Activated naive CD4-positive, alpha-beta T cell treated with anti-CD3 and anti-CD28 coated beads, Interleukin-2, amount 10 ng/mL, durations not matched to agents 7 days and 5 days (primary cell): ENCODE results near the gene ALPL.
A peak's percentile ranks its signal among the peaks of the same experiment; 100 is the strongest.
"Not testable (repeated sequence)": the region's sequence is repeated elsewhere in the genome, so short reads cannot be mapped to it uniquely, and the experiment has no call there.

ENCODE experiments used
- CTCF ChIA-PET: fragments of 350-600 bp; sonication (Branson Sonifier 250); formaldehyde crosslinking; loops from one replicate; lab custom pipeline; 2021; ENCODE audit warnings: antibody characterized with exemption; lab: Charles Lee
- DNase-seq: peaks from one replicate; pipeline ENCODE4 v3.0.0-alpha.2; 2020
- H3K27ac Mint-ChIP-seq: one replicate; pipeline ENCODE4 v1.8.0; 2021; ENCODE audit warnings: mild to moderate bottlenecking, moderate library complexity, mixed read lengths
- H3K27me3 Mint-ChIP-seq: one replicate; pipeline ENCODE4 v1.8.0; 2021; ENCODE audit warnings: mild to moderate bottlenecking, mixed read lengths
- H3K36me3 Mint-ChIP-seq: one replicate; pipeline ENCODE4 v1.8.0; 2021; ENCODE audit warnings: mixed read lengths
- H3K4me1 Mint-ChIP-seq: one replicate; pipeline ENCODE4 v1.8.0; 2021; ENCODE audit warnings: mixed read lengths
- H3K4me3 Mint-ChIP-seq: one replicate; pipeline ENCODE4 v1.8.0; 2021; ENCODE audit warnings: mild to moderate bottlenecking, moderate library complexity, mixed read lengths
- H3K9me3 Mint-ChIP-seq: one replicate; pipeline ENCODE4 v1.8.0; 2021; ENCODE audit warnings: mixed read lengths

ALPL gene

GRCh38 chr1:21509351-21510112, at the start of gene ALPL:
TSS of gene ALPL (plus strand) at chr1:21509423. CDS start at chr1:21554082, 44,659 bp downstream.
- Mint-ChIP-seq H3K9me3 (no peaks in the 10 kb centered on the region), H3K4me1 (peaks cover 4% of the 10 kb centered on the region), H3K4me3 (no peak within 1 kb of the TSS), H3K27ac (no peak within 1 kb of the TSS), H3K27me3 (peaks cover 77% of the 10 kb centered on the region), H3K36me3 (no peaks in the 10 kb centered on the region)
- no peak for DNase-seq
- CTCF ChIA-PET, result interaction anchor here (1.9 kb wide), 1 partner anchor 9 kb away, joined by 5 read pairs; no protein-coding TSS in a partner anchor

GRCh38 chr1:21465127-21465526, 44.1 kb upstream of the ALPL start:
- not testable (repeated sequence) for H3K27ac Mint-ChIP-seq, H3K27me3 Mint-ChIP-seq, H3K9me3 Mint-ChIP-seq, DNase-seq, H3K4me3 Mint-ChIP-seq, H3K4me1 Mint-ChIP-seq, H3K36me3 Mint-ChIP-seq
- CTCF ChIA-PET, result interaction anchor here (0.7 kb wide), 1 partner anchor 642 kb away, joined by 3 read pairs; no protein-coding TSS in a partner anchor

GRCh38 chr1:21467946-21468345, 41.3 kb upstream of the ALPL start:
- not testable (repeated sequence) for H3K9me3 Mint-ChIP-seq, H3K27me3 Mint-ChIP-seq, H3K36me3 Mint-ChIP-seq, H3K4me1 Mint-ChIP-seq, H3K4me3 Mint-ChIP-seq, DNase-seq, H3K27ac Mint-ChIP-seq
- CTCF ChIA-PET, result interaction anchor here (0.7 to 2.3 kb wide), 3 partner anchors 9 to 250 kb away, joined by 3 to 5 read pairs (median 4); no protein-coding TSS in a partner anchor

GRCh38 chr1:21468599-21468998, 40.6 kb upstream of the ALPL start:
- Mint-ChIP-seq H3K9me3 (no peaks in the 10 kb centered on the region), H3K4me1 (no peaks in the 10 kb centered on the region), H3K36me3 (no peaks in the 10 kb centered on the region), H3K27me3 (no peaks in the 10 kb centered on the region), H3K4me3 (no peak overlapping the region), H3K27ac (no peak overlapping the region)
- CTCF ChIA-PET, result interaction anchor here (0.7 to 2.3 kb wide), 3 partner anchors 9 to 251 kb away, joined by 3 to 5 read pairs (median 4); no protein-coding TSS in a partner anchor
- DNase-seq, result peak; percentile 47

- Mint-ChIP-seq H3K4me3 (no peak overlapping the region), H3K36me3 (no peaks in the 10 kb centered on the region), H3K9me3 (no peaks in the 10 kb centered on the region), H3K4me1 (no peaks in the 10 kb centered on the region), H3K27ac (no peak overlapping the region), H3K27me3 (no peaks in the 10 kb centered on the region)
- CTCF ChIA-PET, result interaction anchor here (0.6 to 2.3 kb wide), 3 partner anchors 10 to 237 kb away, joined by 3 to 7 read pairs (median 5); no protein-coding TSS in a partner anchor
- no peak for DNase-seq
These were observed 39.6 kb upstream of the ALPL start for GRCh38 chr1:21469581-21469980.

- H3K27me3 Mint-ChIP-seq, result no peaks in the 10 kb centered on the region
- H3K4me1 Mint-ChIP-seq, result no peaks in the 10 kb centered on the region
- H3K27ac Mint-ChIP-seq, result no peak overlapping the region
- H3K36me3 Mint-ChIP-seq, result no peaks in the 10 kb centered on the region
- no peak overlapping the region for H3K4me3 Mint-ChIP-seq
- no peaks in the 10 kb centered on the region for H3K9me3 Mint-ChIP-seq
- no peak for DNase-seq
- CTCF ChIA-PET, result no interaction called here
These were observed 36.4 kb upstream of the ALPL start for GRCh38 chr1:21472861-21473260.

GRCh38 chr1:21478356-21478755, 30.9 kb upstream of the ALPL start:
- H3K27me3 Mint-ChIP-seq, result peaks cover 4% of the 10 kb centered on the region
- H3K4me1 Mint-ChIP-seq, result no peaks in the 10 kb centered on the region
- no peak for DNase-seq
- no peak overlapping the region for H3K4me3 Mint-ChIP-seq
- H3K9me3 Mint-ChIP-seq, result no peaks in the 10 kb centered on the region
- CTCF ChIA-PET, result no interaction called here
- H3K36me3 Mint-ChIP-seq, result peaks cover 2% of the 10 kb centered on the region
- H3K27ac Mint-ChIP-seq, result no peak overlapping the region

- Mint-ChIP-seq H3K27me3 (peaks cover 13% of the 10 kb centered on the region), H3K4me1 (peaks cover 11% of the 10 kb centered on the region)
- CTCF ChIA-PET, DNase-seq, H3K4me3 Mint-ChIP-seq, H3K9me3 Mint-ChIP-seq, H3K36me3 Mint-ChIP-seq, H3K27ac Mint-ChIP-seq: not testable (repeated sequence)
These were observed 25.3 kb upstream of the ALPL start for GRCh38 chr1:21483881-21484280.

GRCh38 chr1:21489146-21489545, 20.1 kb upstream of the ALPL start:
- Mint-ChIP-seq H3K9me3 (peaks cover 4% of the 10 kb centered on the region), H3K27ac (no peak overlapping the region), H3K4me3 (no peak overlapping the region), H3K36me3 (no peaks in the 10 kb centered on the region), H3K4me1 (peaks cover 15% of the 10 kb centered on the region), H3K27me3 (peaks cover 47% of the 10 kb centered on the region)
- DNase-seq, result no peak
- CTCF ChIA-PET, result interaction anchor here (1.0 to 2.6 kb wide), 3 partner anchors 19 to 119 kb away, joined by 3 to 23 read pairs (median 7); no protein-coding TSS in a partner anchor

GRCh38 chr1:21490774-21491487, 18.3 kb upstream of the ALPL start:
- Mint-ChIP-seq H3K4me3 (no peak overlapping the region), H3K36me3 (no peaks in the 10 kb centered on the region), H3K9me3 (peaks cover 4% of the 10 kb centered on the region), H3K27me3 (peaks cover 54% of the 10 kb centered on the region), H3K27ac (no peak overlapping the region), H3K4me1 (peaks cover 15% of the 10 kb centered on the region)
- CTCF ChIA-PET, result interaction anchor here (0.7 to 2.6 kb wide), 5 partner anchors 15 to 121 kb away, joined by 3 to 23 read pairs (median 6); no protein-coding TSS in a partner anchor
- peak; percentile 50 for DNase-seq

GRCh38 chr1:21491488-21492355, 17.5 kb upstream of the ALPL start:
- H3K4me3 Mint-ChIP-seq, result no peak overlapping the region
- peaks cover 15% of the 10 kb centered on the region for H3K4me1 Mint-ChIP-seq
- H3K36me3 Mint-ChIP-seq, result no peaks in the 10 kb centered on the region
- H3K27me3 Mint-ChIP-seq, result peaks cover 59% of the 10 kb centered on the region
- DNase-seq, result no peak
- CTCF ChIA-PET, result interaction anchor here (0.7 to 2.6 kb wide), 6 partner anchors 14 to 122 kb away, joined by 3 to 23 read pairs (median 4); no protein-coding TSS in a partner anchor
- H3K27ac Mint-ChIP-seq, result no peak overlapping the region
- H3K9me3 Mint-ChIP-seq, result peaks cover 4% of the 10 kb centered on the region

- H3K4me1 Mint-ChIP-seq, result peaks cover 15% of the 10 kb centered on the region
- CTCF ChIA-PET, result interaction anchor here (1.1 kb wide), 1 partner anchor 122 kb away, joined by 3 read pairs; no protein-coding TSS in a partner anchor
- DNase-seq, result no peak
- no peak overlapping the region for H3K4me3 Mint-ChIP-seq
- no peak overlapping the region for H3K27ac Mint-ChIP-seq
- H3K9me3 Mint-ChIP-seq, result peaks cover 4% of the 10 kb centered on the region
- H3K36me3 Mint-ChIP-seq, result no peaks in the 10 kb centered on the region
- peaks cover 64% of the 10 kb centered on the region for H3K27me3 Mint-ChIP-seq
These were observed 16.9 kb upstream of the ALPL start for GRCh38 chr1:21492356-21492625.

GRCh38 chr1:21494196-21494595, 15.0 kb upstream of the ALPL start:
- DNase-seq, result no peak
- no peak overlapping the region for H3K4me3 Mint-ChIP-seq
- H3K36me3 Mint-ChIP-seq, result no peaks in the 10 kb centered on the region
- peaks cover under 1% of the 10 kb centered on the region for H3K4me1 Mint-ChIP-seq
- H3K27me3 Mint-ChIP-seq, result peaks cover 68% of the 10 kb centered on the region
- CTCF ChIA-PET, result no interaction called here
- H3K27ac Mint-ChIP-seq, result no peak overlapping the region
- H3K9me3 Mint-ChIP-seq, result no peaks in the 10 kb centered on the region
